GM21526 (cell line): ENCODE measurements around the gene HAO1.
A peak's percentile ranks its signal among the peaks of the same experiment; 100 is the strongest.
"Not testable (repeated sequence)": the region's sequence is repeated elsewhere in the genome, so short reads cannot be mapped to it uniquely, and the experiment has no call there.

Experiments
- ATAC-seq: cut with Tn5 transposase; IDR thresholded peaks from one replicate; pipeline ENCODE4 v1.9.1; 2021; ENCODE audit warnings: moderate library complexity; ENCODE audit not compliant: unreplicated experiment, low FRiP score

Gene HAO1

GRCh38 chr20:7940341-7940740 is at the start of gene HAO1:
HAO1 (minus strand) TSS chr20:7940458; CDS start chr20:7940422, 36 bp downstream.
- no peak for ATAC-seq

DNA sequence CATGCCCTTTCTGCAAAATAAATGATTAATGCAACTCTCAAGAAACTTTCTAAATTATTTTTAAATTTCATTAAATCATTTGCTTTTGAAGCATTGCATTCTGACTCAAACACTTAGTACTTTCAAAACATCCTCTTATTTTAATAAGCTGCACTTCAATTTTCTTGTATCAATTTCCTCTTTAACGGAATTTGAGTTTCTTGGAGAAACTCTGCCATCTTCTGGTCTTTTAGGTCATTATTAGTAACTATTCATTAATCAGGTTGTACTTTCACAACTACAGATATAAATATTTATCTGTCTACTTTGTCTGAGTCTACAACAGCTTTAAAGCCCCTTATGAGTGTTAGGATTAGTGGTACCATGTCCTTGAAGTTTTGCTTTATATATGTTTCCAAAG is 49.1 kb upstream of the HAO1 start:
- no peak for ATAC-seq

DNA sequence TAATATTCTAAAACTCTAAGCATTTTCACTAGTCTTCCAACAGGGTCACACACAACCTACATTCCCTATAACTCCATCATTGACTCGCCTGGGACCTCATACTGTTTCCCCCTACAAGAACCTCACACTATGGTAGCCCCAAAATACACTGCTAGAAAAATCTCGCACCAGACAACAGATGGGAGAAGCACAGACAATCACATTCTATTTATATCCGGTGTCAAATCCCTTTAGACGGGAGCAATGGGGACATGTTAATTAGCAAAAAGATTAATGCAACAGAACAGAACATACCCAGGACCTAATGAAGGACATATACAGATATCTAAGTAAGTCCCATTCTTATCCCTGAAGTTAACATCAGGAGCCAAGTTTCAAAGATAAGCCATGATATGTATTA is 45.7 kb upstream of the HAO1 start:
- ATAC-seq: no peak

DNA sequence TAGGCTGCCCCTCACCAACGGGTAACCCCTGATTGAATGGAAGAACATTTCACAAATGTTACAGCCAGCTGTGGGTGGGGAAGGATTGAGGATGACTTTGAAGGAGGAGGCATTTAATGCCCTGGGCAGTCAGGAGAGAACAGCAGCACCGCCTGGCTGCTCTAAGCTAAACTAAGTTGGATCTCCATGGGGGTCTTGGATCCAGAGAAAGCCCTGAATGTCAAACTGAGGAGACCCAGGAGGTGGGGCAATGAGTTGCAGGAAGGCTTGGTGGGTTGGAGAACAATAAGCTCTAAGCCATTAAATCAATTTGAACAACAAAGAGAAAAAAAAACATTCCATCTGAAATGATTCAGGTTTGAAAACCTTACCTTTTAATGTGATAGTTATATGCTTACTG is 43.9 kb upstream of the HAO1 start:
- no peak for ATAC-seq

DNA sequence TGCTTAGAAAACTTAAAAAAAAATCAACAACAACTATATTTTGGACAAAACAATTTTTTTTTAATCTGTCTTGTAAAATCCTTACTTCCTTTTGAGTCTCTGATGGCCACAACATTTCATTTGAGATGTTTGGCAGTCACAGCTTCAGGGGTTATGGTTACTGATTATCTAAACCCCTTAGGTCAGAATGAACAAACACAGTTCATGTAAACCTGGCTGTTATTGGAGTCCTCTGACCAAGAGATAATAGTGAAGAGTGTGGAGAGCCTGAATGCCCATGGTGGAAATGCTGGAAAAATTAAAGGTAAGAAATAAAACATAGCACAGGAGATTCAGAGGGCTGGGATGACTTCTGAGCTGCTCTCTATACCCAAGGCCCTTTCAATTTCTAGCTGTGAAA is 41.1 kb upstream of the HAO1 start:
- no peak for ATAC-seq

- peak; percentile 80 for ATAC-seq
Measured at GRCh38 chr20:7980332-7981046, 40.2 kb upstream of the HAO1 start.

- ATAC-seq: no peak
Measured at GRCh38 chr20:7977709-7978108, 37.5 kb upstream of the HAO1 start.

DNA sequence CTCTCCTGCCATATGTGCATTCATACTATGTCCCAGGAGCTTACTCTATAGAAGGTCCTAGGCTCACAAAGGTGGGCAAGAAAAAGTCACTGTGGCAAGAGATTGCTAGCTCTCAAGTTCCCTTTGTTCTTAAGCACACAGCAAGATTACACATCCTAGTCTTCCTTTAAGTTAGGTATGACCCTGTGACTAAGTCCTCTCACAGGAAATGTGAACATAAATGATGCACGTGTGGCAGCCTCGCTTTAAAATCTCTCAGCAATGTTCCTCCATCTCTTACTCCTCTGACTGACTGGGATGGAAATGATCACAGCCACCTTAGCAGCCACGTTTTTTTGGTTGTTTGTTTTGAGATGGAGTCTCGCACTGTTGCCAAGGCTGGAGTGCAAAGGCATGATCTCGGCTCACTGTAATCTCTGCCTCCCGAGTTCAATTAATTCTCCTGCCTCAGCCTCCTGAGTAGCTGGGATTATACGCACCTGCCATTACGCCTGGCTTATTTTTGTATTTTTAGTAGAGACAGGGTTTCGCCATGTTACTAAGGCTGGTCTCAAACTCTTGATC is 35.7 kb upstream of the HAO1 start:
- ATAC-seq: no peak

DNA sequence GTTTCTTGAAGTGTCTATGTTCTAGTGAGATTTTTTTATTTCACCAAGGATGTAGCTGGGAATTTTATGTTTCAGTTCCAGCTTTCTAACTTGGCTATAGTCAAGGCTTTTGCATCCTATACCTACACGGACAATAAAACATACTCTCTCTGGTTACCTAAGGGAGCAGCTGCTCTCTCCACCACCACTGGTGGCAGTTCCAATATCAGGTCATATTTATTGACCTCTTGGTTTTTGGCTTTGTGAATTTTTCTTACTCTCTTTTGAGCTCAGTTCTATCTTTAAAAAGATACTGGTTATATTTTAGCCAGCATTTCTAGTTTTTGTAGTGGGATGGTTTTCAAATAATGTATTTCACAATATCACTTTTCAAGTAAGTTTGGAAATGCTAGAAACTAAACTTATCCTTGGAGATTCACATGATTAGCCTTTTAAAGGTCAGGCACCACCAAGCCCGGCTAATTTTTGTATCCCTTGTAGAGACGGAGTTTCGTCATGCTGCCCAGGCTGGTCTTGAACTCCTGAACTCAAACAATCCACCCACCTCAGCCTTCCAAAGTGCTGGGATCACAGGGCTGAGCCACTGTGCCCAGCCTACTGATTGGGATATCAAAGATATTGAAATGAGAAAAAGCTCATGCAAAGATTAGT is 34.7 kb upstream of the HAO1 start:
- no peak for ATAC-seq

DNA sequence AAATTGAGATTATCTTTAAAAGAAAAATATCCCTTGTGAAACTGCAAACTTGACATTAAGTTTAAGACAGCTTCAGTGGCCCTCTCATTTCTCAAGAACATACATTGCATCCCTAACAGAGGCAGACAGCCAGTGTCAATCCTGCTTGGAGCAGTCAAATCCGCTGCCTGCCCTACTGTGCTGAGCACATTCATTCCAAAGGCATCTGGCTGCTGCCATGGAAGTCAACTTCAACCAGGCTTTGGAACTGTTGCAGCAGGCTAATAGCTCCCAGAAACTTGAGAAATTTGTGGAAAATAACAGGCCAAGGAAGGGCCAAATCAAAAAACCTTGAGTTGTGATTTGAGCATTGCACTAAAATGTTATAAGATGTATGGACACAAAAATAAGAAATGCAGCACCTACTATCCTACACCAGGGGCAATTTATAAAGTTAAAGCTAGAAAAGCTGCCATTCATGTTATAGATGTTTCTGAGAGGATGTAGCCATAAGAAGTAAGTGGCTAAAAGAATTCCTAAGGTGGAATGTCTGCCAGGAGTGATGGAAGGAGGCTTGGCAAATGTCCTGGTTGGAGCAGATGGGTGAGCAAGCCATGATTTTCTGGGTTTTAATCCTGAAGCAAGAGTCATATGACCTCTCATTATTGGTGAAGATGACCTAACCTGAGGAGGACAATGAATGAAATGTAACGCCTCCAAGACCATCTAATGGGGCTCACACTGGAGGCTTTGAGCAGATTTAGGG is 31.4 kb upstream of the HAO1 start:
- ATAC-seq: no peak

DNA sequence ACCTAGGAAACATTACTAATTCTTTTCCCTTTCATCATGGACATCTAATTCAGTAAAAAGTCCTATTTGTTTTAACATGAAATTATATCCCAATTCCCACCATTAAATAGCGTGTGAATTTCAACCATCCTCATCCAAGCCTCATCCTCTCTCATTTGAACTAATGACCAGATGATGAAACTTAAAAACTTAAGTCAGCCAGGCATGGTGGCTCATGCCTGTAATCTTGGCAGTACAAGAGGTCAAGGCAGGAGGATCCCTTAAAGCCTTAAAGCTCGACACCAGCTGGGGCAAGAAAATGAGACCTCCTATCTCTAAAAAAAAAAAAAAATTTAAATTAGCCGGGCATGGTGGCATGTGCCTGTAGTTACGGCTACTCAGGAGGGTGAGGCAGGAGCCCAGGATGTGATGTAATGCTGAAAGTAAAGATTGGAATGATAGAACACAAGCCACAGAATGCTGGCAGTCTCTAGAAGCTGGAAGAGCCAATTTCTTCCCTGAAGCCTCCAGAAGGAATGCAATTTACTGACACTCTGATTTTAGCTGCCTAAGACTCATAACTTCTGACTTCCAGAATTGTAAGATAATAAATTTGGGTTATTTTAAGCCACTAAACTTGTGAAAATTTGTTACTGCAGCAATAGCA is 27.1 kb upstream of the HAO1 start:
- no peak for ATAC-seq

DNA sequence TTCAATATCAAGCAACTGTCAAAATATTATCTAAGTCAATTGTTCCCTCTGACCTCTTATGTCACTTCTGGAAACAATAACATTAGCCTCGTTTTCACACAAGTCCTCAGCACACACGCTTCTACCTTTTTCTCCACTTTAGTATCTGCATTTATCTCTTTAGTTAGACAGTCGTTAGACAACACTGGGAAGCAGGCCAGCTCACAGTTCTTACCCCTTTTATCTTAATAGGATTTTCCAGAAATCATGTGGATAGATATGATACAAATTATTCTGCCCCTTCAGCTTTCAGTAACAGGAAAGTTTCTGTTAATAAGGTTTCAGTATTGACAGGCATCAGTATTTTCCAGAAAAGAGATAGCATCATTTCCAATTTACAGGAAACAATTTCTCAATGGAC is 25.9 kb upstream of the HAO1 start:
- ATAC-seq: no peak

- no peak for ATAC-seq
Measured at GRCh38 chr20:7959484-7959883, 19.2 kb upstream of the HAO1 start.

DNA sequence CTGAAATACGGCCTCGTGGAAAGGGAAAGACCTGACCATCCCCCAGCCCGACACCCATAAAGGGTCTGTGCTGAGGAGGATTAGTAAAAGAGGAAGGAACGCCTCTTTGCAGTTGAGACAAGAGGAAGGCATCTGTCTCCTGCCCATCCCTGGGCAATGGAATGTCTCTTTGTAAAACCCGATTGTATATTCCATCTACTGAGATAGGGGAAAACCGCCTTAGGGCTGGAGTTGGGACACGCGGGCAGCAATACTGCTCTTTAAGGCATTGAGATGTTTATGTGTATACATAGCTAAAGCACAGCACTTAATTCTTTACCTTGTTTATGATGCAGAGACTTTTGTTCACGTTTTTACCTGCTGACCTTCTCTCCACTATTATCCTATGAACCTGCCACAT is 16.3 kb upstream of the HAO1 start:
- ATAC-seq: not testable (repeated sequence)

- no peak for ATAC-seq
Measured at GRCh38 chr20:7950387-7950786, 10.1 kb upstream of the HAO1 start.

GRCh38 chr20:7943891-7944290 is 3.6 kb upstream of the HAO1 start:
- ATAC-seq: no peak

DNA sequence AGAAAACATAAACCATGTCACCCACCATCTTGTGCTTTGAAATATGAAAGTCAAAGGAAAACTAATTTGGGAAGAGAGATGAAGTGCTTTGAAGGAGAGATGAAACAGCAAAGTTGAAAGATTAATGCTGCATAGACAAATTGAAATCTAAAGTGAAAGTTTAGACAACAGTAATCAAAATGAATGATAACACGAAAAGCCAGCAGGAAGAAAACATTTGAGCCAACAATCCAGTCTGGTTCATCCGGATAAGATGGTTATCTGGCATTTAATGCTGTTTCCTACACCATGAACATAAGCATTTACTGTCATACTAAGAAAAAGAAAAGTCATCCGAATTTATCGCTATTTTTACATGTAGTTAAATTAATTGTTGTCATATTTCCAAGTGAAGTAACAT is 595 bp downstream of the HAO1 start:
- ATAC-seq: no peak

- no peak for ATAC-seq
Measured at GRCh38 chr20:7938058-7938457, 2.2 kb downstream of the HAO1 start.

DNA sequence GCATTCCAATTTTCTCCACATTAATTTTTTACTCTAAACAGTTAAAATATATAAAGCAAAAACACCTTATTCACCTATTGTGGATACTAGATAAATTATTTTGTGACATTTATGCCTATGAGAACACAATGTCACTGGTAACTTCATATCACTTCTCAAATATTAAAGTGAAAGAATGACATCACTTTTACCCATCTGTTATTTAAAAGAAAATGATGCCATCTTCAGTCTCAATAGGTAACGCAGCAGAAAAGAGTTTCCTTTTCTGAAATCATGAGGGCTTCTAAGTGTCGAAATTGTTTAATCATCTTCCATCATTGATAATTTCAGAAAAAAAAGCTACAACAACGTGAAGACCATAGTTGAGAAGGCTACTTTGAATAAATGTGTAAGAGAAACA is 2.9 kb downstream of the HAO1 start:
- ATAC-seq: no peak

DNA sequence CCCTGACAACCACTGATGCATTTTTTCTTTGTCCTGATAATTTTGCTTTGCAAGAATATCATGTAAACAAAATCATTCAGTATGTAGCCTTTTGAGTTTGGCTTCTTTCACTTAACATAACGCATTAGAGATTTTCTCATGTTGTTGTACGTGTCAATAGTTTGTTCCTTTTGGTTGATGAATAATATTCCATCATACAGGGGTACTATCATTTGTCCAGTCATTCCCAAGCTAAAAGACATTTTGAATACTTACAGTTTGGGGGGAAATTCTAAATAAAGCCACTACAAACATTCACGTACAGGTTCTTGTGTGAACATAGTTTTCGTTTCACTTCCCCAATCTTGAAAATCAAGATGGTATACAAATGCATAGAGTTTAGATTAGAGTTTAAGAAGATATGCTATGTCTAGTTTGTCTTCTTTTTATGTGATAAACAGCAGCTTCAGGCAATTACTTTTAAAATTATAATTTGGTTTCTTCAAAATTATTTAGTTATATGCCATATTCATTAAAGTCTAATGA is 5.2 kb downstream of the HAO1 start:
- ATAC-seq: peak; percentile 72

DNA sequence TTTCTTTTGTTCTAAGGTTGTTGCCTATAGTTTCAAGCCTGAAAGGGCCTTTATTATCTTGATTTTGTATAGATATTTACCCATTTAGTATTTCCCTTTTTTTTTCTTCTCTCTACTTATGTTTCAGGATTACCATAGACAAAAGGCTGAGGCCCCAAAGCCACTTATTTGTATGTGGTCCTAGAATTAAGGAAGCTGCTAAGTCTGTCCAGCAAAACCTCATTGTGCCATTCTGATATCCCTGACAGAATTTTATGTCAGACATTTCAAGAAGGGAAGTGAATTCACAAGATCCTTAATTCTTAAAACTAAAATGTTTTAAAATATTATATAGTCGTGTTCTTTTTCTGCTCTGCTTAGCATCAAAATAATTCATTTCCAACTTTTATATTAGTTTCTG is 6.9 kb downstream of the HAO1 start:
- no peak for ATAC-seq
